ENCODE data around the gene GPRC6A.

GRCh38 chr6:116801971-116802370 lies 26.9 kb downstream of the GPRC6A start:
- TF ChIP-seq, protein P1, sequence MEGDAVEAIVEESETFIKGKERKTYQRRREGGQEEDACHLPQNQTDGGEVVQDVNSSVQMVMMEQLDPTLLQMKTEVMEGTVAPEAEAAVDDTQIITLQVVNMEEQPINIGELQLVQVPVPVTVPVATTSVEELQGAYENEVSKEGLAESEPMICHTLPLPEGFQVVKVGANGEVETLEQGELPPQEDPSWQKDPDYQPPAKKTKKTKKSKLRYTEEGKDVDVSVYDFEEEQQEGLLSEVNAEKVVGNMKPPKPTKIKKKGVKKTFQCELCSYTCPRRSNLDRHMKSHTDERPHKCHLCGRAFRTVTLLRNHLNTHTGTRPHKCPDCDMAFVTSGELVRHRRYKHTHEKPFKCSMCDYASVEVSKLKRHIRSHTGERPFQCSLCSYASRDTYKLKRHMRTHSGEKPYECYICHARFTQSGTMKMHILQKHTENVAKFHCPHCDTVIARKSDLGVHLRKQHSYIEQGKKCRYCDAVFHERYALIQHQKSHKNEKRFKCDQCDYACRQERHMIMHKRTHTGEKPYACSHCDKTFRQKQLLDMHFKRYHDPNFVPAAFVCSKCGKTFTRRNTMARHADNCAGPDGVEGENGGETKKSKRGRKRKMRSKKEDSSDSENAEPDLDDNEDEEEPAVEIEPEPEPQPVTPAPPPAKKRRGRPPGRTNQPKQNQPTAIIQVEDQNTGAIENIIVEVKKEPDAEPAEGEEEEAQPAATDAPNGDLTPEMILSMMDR (IDR thresholded peaks at IDR 0.05; ENCODE audit: borderline replicate concordance, extremely low read depth, low read length, poor library complexity, severe bottlenecking) = no peak
- TF ChIP-seq EZH2 (IDR thresholded peaks at IDR 0.05; ENCODE audit: borderline replicate concordance, low read depth, low read length, severe bottlenecking) = no peak

All from DND-41 (cell line).